ENCODE measurements around the gene CDC42EP2.

DNA sequence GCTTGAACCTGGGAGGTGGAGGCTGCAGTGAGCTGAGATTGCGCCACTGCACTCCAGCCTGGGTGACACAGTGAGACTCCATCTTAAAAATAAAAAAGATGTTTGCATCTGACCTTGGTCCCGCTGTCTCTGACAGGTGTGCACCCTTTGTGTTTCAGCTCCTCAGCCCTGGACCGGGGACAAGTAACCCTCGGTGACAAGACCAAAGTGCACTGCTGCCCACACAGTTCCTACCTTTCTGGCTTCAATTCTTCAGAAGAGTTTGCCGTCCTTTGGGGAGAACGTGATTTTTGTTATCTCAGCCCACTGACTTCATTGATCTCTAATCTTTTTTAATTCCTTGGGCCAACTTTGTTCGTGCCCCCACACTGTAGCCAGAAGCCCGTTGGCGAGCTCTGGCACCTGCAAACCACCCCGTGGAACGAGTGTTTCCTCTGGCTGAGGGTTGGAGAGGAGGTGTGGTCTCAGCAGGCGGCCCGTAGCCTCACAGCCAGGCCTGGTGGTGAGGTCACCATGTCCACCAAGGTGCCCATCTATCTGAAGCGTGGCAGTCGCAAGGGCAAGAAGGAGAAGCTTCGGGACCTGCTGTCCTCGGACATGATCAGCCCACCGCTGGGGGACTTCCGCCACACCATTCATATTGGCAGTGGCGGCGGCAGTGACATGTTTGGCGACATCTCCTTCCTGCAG, 5.9 kb downstream of the CDC42EP2 start:
- TF ChIP-seq SUZ12 (IDR thresholded peaks at IDR 0.05; ENCODE audit: extremely low read depth, insufficient read depth, insufficient read length) (no peak), YY1 (IDR thresholded peaks at IDR 0.05; ENCODE audit: insufficient read depth, insufficient read length) (no peak)
